A673 (cell line): Measurements from ENCODE around the gene ANKLE1.

Source experiments
- CTCF ChIP-seq: fragments of 300-800, 200-600 bp; sonication (generic); conservative IDR thresholded peaks from 2 replicates; pipeline ENCODE4 v1.5.1; 2017; ENCODE audit warnings: low read depth, mild to moderate bottlenecking, antibody characterized with exemption, low read length, moderate library complexity, mixed read lengths
- EZH2 ChIP-seq: fragments of 200-600 bp; sonication (generic); IDR thresholded peaks from 2 replicates; pipeline ENCODE4 v1.6.1; 2017; ENCODE audit warnings: borderline replicate concordance, low read depth, mild to moderate bottlenecking, mixed read lengths, antibody characterized with exemption, low read length; ENCODE audit not compliant: poor library complexity, severe bottlenecking

- no peak for TF ChIP-seq CTCF
- no peak for TF ChIP-seq EZH2
These were observed 12.6 kb downstream of the ANKLE1 start for GRCh38 chr19:17294051-17294891.
